ENCODE data around the gene EXT2.

Gene EXT2

GRCh38 chr11:44208976-44209603 lies 113.6 kb downstream of the EXT2 start:
- DNase-seq: no peak

GRCh38 chr11:44212128-44212527 lies 116.7 kb downstream of the EXT2 start:
- DNase-seq: no peak

GRCh38 chr11:44213148-44213547 lies 117.7 kb downstream of the EXT2 start:
- DNase-seq: no peak

- no peak for DNase-seq
These were observed 122.0 kb downstream of the EXT2 start for GRCh38 chr11:44217432-44217831.

- DNase-seq: no peak
These were observed 124.6 kb downstream of the EXT2 start for GRCh38 chr11:44219830-44220796.

- no peak for DNase-seq
These were observed 126.0 kb downstream of the EXT2 start for GRCh38 chr11:44221456-44221855.

- no peak for DNase-seq
These were observed 126.5 kb downstream of the EXT2 start for GRCh38 chr11:44221992-44222391.

- no peak for DNase-seq
These were observed 127.8 kb downstream of the EXT2 start for GRCh38 chr11:44223238-44223637.

- no peak for DNase-seq
These were observed 129.5 kb downstream of the EXT2 start for GRCh38 chr11:44224867-44225501.

GRCh38 chr11:44226490-44226889 lies 131.0 kb downstream of the EXT2 start:
- DNase-seq: no peak

GRCh38 chr11:44226945-44227344 lies 131.5 kb downstream of the EXT2 start:
- DNase-seq: no peak

- DNase-seq: no peak
These were observed 132.9 kb downstream of the EXT2 start for GRCh38 chr11:44228379-44228778.

- DNase-seq: no peak
These were observed 133.6 kb downstream of the EXT2 start for GRCh38 chr11:44229098-44229497.

- DNase-seq: no peak
These were observed 134.1 kb downstream of the EXT2 start for GRCh38 chr11:44229624-44230023.

GRCh38 chr11:44235765-44236201 lies 140.3 kb downstream of the EXT2 start:
- no peak for DNase-seq

GRCh38 chr11:44236296-44236695 lies 140.8 kb downstream of the EXT2 start:
- no peak for DNase-seq

GRCh38 chr11:44237156-44237555 lies 141.7 kb downstream of the EXT2 start:
- DNase-seq: no peak

- DNase-seq: no peak
These were observed 146.4 kb downstream of the EXT2 start for GRCh38 chr11:44241851-44242250.

- DNase-seq: no peak
These were observed 147.6 kb downstream of the EXT2 start for GRCh38 chr11:44243086-44243485.

GRCh38 chr11:44243595-44244343 lies 148.3 kb downstream of the EXT2 start:
- no peak for DNase-seq

GRCh38 chr11:44244639-44245310 lies 149.3 kb downstream of the EXT2 start:
- DNase-seq: no peak

- DNase-seq: no peak
These were observed 151.2 kb downstream of the EXT2 start for GRCh38 chr11:44246726-44247125.
